Activated CD4-positive, alpha-beta T cell treated with anti-CD3 and anti-CD28 coated beads, Interleukin-2, amount 50 U/mL, for 1 hour (primary cell): ENCODE results near the gene RBFOX2.

Experiments used
- DNase-seq: peaks from one replicate; pipeline ENCODE4 v3.0.0-alpha.2; 2020

RBFOX2 gene

DNA sequence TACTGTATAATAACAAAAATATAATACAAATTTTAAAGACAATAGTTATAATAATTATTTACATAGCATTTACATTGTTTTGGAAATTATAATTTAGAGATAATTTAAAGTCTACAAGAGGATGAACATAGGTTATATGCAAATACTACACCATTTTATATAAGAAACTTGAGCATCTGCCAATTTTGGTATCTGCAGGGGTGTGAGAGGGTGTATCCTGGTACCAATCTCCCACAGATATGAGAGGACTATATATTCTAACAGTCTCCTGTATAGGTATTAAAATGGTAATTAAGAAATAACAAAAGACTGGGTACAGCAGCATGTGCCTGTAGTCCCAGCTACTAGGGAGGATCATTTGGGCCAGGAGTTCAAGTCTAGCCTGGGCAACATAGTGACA, 176.5 kb downstream of the RBFOX2 start:
- DNase-seq, result no peak

DNA sequence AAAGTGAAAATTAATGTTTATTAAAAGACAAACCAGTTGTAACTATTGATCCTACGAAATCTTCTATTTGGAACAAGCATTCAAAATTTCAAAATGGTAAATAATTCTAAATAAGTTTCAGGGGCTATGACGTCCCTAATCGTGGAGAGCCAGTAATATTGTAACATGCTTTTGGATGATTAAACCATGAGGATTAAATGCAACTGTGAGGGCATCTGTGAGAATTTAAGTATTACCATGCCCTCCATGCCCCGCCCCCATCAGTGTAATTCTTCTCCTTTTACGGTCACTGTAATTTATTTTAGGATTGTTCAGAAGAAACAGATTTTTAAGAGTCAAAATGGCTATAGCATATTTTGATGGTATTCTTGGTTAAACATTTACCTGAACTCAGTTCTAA, 177.8 kb downstream of the RBFOX2 start:
- no peak for DNase-seq

DNA sequence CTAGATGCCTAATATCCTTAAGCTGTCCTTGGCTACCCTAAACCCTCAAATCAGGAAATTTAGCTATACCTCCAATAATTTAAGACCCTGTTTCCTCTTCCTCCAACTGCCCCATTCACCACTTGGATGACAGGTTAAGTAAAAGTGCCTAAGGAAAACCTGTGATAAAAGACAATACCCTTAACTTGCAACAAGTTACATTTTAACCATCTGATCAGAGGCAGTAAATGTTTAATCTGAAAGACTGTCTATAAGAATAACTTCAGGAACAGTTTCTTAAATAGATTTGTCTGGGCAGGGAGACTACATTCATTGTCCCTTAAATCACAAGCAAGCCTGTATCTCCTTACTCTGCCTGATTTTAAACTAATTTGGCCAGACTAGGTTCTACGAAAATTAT, 181.8 kb downstream of the RBFOX2 start:
- DNase-seq, result no peak

DNA sequence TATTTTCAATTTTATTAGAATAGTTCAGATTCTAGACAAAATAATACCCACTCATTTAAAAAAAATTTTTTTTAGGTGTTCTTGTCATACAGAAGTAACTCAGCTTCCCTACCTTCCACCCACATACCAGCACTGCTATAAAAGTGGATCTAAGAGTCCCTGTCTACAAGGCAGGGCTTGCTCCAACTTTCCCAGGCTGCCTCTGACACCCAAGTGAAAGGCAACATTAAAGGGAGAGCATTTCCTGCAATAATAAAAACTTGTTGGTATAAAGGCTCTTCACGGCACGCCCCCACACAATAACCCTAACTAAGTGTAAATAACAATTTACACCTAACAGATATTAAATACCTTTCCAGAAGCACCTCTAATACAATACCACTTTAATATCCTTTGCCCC, 183.7 kb downstream of the RBFOX2 start:
- no peak for DNase-seq

DNA sequence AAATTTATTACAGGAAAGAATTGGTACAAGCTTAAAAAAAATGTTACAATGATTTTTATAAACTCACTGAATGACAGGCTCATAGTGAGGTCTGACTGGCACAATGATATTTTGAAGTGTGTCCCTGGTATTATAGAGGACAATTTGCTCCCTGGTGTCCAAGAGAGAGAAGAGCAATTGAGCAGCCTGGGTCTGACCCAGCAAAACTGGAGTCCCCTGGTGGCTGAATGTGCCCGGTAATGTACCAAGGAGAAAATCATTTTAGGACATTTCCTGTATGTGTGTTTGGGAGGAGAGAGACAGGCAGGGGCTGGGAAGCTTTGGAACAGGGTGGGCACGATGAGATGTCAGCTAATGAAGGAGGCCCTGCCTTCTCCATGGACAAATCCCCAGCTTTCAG, 185.7 kb downstream of the RBFOX2 start:
- no peak for DNase-seq

DNA sequence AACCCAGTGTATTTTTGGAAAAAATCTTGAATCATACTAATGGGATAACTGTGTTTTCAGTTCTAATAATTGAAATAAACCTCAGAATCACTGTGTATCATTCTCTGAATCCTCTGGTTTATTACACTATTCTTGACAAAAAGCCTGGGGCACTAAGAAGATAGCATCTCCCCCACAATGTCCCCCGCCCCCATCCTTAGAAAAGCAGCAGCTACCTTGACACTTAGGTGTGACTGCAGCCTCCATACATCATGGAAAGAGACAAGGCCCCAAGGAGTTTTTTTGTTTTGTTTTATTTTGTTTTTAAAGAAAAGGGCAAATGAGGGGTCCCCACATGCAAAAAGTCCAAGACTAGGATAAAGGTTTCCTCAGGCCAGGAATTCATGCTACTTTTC, 186.1 kb downstream of the RBFOX2 start:
- no peak for DNase-seq

DNA sequence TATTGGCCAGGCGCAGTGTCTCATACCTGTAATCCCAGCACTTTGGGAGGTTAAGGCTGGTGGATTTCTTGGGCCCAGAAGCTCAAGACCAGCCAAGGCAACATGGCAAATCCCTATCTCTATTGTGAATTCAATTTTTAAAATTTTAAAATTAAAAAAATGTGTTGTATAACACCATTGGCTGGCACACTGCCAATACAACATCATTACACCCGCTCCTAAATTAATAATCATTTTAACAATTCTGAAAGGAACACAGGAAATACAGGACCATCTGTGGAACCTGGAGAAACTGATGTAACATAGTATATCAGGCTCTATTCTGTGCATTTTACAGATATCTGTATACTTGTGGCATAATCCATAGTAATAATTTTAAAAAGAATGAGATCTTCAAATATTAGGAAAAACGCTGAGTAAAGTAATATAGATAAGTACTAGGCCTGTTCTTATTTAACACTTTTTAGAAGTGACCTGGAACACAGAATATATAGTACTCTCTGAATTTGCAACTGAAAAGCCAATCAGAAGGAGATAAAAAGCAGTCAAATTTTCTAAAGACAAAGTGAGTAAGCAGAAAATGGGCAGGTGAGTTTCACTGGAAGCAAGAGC, 186.6 kb downstream of the RBFOX2 start:
- no peak for DNase-seq

DNA sequence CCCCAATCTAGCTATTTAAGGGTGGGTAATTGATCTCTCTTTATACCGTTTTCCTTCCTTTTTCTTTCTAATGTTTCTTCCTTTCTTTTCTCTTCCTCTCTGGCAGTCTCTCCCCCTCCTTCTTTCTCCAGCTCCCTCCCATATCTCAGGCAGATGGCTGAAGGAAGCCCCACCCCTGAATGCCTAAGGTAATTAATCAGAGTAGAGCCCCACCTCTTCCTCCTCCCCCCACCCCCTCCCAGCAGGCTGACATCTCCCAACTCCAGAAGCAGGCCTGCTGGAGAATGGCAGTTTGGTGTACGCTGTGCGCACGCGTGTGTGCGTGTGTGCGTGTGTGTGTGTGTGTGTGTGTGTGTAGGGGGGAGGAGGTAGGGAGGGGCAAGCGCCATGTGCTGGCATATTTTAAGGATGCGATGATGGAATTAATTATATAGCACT, 188.3 kb downstream of the RBFOX2 start:
- no peak for DNase-seq

DNA sequence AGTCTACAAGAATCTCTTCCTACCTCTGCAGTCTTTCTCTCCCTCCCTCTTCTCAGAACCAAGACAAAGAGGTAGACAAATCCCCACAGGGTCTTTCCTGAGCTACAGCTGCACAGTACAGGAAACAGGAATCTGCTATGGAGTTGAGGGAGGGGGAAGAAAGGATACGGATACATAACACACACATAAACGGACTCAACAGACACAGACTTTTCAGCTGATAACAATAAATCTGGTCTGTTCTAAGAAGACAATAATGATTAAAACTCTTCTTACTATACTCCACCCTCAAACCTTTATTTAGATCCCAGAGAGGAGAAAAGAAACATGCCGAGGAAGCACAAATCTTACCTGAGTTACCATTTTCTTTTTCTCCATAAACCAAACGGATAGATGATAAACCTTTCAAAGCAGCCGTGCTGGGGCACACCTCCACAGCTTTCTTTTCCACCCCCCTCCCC, 188.8 kb downstream of the RBFOX2 start:
- no peak for DNase-seq

DNA sequence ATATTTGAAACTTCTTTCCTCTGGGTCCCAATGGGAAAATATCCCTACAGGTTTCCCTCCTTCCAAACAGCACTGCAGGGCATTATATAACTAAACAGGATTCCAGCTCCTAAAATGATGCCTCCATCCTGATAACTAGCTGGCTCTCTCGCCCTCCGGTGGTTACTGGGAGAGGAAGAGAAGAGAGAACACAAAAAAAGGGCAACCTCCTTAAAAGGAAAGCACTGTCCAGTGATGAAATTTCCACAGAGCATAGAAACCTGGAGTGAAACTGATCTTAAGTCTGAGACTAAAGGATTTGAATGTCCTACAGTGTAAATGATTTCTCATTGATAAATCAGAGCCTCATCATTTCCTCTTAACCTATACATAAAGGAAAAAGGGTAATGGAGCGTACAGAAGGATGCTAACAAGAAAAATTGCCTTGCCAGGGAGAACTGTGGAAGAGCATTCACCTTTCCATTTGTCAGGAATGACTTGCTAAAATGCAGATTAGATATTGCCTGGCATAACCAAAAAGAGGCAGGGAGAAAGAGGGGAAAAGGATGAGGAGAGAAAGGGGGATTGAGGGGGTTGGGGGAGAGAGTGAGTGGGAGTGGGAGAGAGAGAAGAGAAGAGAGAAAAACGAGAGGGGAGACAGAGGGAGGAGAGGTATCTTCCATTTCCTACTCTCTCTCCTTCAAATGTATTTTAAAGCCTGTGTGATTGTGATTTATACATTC, 189.6 kb downstream of the RBFOX2 start:
- DNase-seq, result no peak

DNA sequence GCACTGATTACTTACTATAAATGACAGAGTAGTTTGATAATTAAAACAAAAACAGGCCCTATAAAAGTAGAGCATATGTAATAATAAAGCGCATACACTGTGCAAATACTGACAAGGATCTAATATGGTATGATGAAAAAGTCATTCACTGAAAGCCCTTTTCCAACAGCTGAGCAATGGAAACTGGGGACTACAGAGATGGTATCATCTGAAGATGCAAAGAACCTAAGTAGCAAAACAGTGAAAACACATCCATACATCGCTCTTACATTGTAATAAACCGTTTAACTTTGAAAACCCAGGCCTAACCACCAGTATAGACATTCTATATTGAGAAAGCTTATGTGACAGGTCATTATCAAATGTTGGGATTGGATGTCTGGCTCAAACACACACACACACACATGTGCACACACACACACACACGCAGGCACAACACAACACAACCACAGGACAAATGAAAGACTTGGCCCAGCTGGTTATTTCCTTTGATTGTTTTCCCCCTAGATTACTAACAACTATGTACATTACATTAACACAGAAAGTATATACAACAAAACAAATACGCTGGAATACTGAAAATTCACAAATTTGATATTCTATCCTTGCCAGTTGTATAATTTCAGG, 191.4 kb downstream of the RBFOX2 start:
- no peak for DNase-seq

DNA sequence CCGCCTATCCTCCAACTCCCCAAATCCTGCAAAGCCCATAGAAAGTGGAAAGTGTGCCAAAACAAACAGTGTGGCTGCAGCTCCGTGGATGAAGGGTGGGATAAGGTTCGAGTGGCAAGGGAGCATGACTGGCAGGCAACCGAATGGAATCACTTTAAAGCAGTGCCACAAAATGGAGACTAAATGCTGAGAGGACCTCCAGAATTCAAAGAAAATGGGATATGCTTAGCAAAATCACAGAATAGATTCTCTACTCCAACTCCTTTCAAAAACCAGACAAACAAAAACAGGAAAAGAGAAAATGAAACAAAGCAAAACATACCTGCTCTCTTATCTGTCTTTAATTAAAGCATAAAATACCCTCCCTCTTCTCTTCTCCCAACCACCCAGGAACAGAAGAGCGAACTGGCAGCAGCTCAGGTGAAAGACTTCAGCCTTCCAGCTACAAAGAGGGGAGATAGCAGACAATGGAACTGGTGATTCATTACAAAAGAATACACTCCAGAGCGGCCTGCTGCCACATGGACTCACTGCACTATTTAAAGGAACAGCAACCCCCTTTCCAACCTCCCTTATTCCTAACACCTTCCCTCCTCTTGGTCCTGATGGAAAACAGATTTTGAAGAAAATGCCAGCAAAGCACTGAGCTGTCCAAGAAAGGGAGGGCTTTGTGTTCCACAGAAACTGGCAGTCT, 192.5 kb downstream of the RBFOX2 start:
- no peak for DNase-seq

DNA sequence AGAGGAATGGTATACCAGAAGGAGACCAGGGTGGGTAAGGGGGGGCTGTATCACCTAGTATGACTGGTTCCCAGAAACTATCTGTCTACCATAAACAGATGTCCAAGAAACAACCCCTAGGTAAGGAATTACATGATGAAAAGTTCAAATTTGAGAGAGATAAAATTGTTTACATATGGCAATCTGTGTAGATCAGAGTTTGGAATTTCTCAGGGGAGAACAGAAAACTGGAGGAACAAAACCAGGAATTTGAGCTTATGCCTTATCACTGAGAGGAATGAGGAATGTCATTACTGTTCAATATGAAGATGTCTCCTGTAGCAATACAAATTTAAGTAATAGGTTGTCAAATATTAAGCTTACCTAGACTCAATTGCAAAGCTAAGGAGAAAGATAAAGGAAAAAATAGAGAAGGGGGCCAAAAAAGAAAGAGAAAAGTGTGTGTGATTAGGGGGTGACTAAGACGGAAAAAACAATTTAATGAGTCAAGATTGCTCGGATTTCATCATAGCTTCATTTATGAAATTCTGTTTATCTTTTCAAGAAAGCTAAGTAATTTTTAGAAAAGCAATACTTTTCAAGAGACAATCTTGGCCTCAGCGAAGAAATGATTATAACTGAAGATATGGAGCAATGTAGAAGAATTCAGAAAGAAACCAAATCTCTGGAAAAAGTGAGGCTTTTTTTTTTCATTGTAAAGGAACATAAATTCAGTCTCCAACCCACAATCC, 193.2 kb downstream of the RBFOX2 start:
- DNase-seq, result no peak

DNA sequence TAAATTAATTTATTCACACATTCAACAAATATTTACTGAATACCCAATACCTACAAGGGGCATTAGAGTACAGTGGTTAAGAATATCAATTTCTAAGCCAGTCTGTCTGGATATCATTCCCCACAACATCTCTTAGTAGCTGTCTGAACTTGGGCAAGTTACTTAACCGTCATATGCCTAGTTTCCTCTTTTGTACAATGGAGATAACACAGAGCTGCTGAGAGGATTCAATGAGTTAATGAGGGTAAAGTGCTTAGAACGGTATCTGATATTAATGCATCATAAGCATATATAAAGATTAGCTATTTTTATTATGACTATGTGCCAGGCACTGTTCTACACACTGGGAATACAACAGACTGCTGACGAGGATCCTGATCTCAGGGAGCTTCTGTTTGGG, 194.6 kb downstream of the RBFOX2 start:
- DNase-seq, result no peak

DNA sequence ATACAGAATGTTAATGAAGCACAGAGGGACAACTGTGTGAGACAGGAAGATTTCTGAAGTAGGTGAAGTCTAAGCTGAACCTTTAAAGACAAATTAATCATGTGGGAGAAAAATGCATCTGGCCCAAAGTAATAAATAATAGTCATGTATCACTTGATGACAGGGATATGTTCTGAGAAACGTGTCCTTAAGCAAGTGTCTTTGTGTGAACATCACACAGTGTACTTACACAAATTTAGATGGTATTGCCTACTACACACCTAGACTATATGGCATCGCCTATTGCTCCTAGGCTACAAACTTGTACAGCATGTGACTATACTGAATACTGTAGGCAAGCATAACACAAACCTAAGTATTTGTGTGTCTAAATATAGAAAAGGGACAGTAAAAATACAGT, 198.3 kb downstream of the RBFOX2 start:
- no peak for DNase-seq

DNA sequence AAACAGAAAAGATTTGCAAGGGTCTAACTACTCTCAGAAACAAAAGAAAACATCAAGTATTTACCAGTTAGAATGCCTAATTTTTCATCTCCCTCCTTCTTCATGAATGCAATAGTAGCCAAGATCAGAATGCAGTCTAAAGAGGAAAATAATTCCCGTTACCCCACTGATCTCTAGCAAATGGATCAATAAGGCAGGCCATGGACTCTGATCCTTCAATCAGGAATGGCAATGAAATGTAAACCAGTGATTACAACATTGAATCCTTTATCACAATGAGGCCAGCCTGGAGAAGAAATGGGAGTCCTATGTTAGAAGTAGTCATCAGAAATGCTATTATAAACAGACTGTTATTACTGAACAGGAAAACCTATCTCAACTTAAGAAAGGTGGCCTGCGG, 204.4 kb downstream of the RBFOX2 start:
- DNase-seq, result no peak

DNA sequence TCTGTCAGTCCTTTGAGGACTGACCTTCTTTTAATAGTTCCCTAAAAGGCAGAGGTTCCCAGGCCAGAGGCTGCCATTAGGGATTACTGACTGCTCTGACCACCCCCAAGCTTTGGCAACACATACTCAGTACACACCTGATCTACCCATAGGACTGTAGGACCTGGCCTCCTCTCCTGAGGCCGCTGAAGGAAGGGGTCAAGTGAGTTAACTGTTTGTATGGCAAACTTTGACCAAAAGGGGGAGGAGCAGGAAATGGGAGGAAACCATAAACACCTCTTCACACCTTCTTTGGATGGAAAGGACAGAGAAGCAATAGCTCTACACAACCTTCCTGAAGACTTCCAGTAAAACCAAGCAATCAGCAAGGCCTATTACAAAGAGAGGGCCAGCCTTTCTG, 207.0 kb downstream of the RBFOX2 start:
- no peak for DNase-seq

DNA sequence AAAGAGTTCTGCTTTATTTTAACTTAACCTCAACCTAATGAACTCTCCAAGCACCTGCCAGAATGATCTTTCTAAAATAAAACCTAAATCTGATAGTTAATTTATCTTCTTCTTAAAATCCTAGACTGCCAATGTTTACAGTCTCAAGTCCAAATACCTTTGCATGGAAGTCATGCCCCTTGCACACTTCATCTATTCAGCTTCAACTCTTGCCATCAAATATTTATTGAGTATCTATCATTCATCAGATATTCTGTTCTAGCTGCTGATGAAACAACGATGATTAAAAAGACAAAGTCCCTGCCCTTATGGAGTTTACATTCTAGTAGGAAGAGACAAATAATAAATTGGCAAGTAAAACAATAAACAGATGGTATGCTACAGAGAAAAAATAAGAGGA, 209.2 kb downstream of the RBFOX2 start:
- no peak for DNase-seq

DNA sequence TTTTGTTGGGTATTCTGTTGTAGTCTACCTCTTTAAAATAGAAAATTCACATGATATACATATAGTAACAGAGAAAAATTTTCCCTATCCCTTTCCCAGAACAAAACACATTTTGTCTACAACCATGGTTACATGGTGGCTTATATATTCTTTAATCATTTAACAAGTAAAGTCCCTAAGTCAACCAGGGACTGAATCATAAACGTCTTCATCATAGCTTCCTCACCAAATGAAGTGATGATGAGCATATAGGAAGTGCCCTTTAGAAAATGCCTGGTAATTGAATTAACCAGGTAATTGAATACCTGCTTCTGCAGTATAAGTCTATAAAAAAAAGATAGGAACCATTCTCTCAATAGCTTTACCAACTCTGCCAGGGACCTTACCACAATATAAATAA, 209.7 kb downstream of the RBFOX2 start:
- no peak for DNase-seq

DNA sequence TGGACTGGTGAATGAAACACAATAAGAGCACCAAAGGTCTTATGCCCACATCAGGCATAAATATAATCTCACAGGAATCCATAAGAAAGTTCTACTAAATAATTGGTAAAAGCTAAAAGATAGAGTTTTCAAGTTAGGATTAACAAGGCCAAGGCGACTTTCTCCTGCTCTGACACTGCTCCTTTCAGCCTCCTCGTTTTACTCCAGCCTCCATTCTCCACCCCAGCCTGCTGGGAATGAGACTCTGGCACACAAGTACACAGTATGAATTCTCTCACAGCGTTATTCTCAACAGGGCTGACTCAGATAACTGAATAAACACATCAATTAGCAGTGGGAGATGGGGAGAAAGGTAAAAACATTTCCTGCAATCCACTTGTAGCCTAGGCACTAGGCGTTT, 216.0 kb downstream of the RBFOX2 start:
- DNase-seq, result no peak

DNA sequence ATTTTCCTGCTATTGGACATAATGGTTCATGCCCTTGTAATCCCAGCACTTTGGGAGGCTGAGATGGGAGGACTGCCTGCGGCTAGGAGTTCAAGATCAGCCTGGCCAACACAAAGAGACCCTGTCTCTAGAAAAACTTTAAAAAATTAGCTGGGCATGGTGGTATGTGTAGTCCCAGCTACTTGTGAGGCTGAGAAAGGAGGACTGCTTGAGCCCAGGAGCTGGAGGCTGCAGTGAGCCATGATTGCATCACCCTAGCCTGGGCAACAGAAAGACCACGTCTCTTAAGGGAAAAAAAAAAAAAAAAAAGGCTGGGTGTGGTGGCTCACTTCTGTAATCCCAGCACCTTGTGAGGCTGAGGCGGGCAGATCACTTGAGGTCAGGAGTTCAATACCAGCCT, 217.0 kb downstream of the RBFOX2 start:
- DNase-seq, result no peak

DNA sequence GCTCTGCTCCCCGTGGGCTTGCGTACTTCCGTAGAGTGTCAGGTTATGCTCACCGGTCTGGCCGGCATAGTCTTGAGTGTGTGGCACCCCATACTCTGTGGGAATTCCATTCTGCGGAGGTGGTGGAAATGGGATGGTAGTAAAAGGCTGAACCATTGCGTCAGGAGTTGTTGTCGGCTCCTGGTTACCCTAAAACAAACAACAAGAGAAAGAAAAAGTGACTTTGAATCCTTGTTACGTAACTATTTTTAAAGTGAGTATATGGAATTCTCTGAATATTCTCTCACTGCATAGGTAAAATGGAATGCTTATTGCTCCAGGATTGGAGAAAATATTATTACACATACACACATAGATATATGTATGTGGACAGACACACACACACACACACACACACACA, 218.8 kb downstream of the RBFOX2 start:
- no peak for DNase-seq

DNA sequence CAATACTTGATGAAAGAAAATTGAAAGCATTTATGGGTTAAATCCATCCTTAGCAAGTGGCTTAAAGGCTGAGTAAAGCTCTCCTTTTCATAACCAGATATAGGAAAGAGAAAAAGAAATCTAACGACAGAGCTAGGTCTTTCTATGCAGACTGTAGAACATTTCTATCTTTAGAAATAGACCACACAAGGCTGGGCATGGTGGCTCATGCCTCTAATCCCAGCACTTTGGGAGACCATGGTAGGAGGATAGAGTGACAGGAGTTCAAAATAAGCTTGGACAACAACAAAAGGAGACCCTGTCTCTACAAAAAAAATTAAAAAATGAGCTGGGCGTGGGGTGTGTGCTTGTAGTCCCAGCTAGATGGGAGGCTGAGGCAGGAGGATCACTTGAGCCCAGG, 220.2 kb downstream of the RBFOX2 start:
- DNase-seq, result no peak
